B cell (primary cell): ENCODE results near the gene SLC25A20. TPM values are rescaled to one million over a fixed set of nuclear protein-coding genes. Genes with fewer than 3 reads are reported as not detected.

Experiments used
- ATAC-seq: fragments of 200-7000 bp; cut with Tn5 transposase; one replicate; pipeline ENCODE4 v1.10.0; 2021; ENCODE audit warnings: low read depth, mild to moderate bottlenecking, moderate number of reproducible peaks, moderate library complexity
- CTCF ChIA-PET: fragments of 350-600 bp; sonication (Branson Sonifier 250); formaldehyde crosslinking; loops from one replicate; lab custom pipeline; 2021; ENCODE audit warnings: antibody characterized with exemption, inconsistent platforms; lab: Charles Lee
- POLR2A ChIA-PET: fragments of 350-600 bp; sonication (Branson Sonifier 250); formaldehyde crosslinking; loops from one replicate; lab custom pipeline; 2021; ENCODE audit warnings: antibody characterized with exemption; lab: Charles Lee
- DNase-seq: peaks from one replicate; pipeline ENCODE4 v3.0.0; 2013
- H2AFZ ChIP-seq: 2 replicates; pipeline ENCODE4 v1.6.1; 2012; ENCODE audit warnings: mild to moderate bottlenecking, low read depth, low read length; ENCODE audit not compliant: insufficient read depth, poor library complexity, severe bottlenecking
- H3K27ac ChIP-seq, 2 donors: 1 replicate in 1 of 2; 2 replicates in 1 of 2; pipeline ENCODE4 v1.5.1; 2012 to 2013; ENCODE audit warnings: low read length in 2 of 2, mild to moderate bottlenecking in 2 of 2, moderate library complexity in 1 of 2
- H3K27me3 ChIP-seq, 4 experiments: fragments of 200-600 bp in 1 of 4; sonication (generic) in 1 of 4; replicated peaks in 1 of 4; 1 replicate in 2 of 4; 2 replicates in 2 of 4; pipeline versions ENCODE4 v1.6.1 to v1.7.0; 2013 to 2016; ENCODE audit warnings: low read length in 3 of 4, mild to moderate bottlenecking in 2 of 4, mixed read lengths in 1 of 4, moderate library complexity in 1 of 4; ENCODE audit not compliant: insufficient read depth in 4 of 4, control insufficient read depth in 3 of 4; ENCODE audit errors: control extremely low read depth in 1 of 4
- H3K36me3 ChIP-seq, 2 experiments: replicated peaks in 1 of 2; 1 replicate in 1 of 2; 2 replicates in 1 of 2; pipeline versions ENCODE4 v1.6.1 to v1.7.1; 2013; ENCODE audit warnings: low read length in 1 of 2; ENCODE audit not compliant: insufficient read depth in 2 of 2, control insufficient read depth in 1 of 2; ENCODE audit errors: control extremely low read depth in 1 of 2, extremely low read depth in 1 of 2
- H3K4me1 ChIP-seq, 2 donors: fragments of 200-600 bp in 1 of 2; sonication (generic) in 1 of 2; 1 replicate in 1 of 2; 2 replicates in 1 of 2; pipeline versions ENCODE4 v1.5.1 to v1.6.1; 2013 to 2017; ENCODE audit warnings: low read length in 2 of 2; ENCODE audit not compliant: control insufficient read depth in 2 of 2, insufficient read depth in 2 of 2
- H3K4me2 ChIP-seq: replicated peaks from 2 replicates; pipeline ENCODE3; 2012; ENCODE audit warnings: mild to moderate bottlenecking, low read depth, low read length; ENCODE audit not compliant: poor library complexity, severe bottlenecking
- H3K4me3 ChIP-seq, 5 experiments: fragments of 200-600 bp in 1 of 5; sonication (generic) in 1 of 5; 1 replicate in 3 of 5; 2 replicates in 2 of 5; pipeline versions ENCODE4 v1.5.1 to v1.7.0; 2011 to 2016; ENCODE audit warnings: low read length in 4 of 5, mild to moderate bottlenecking in 4 of 5, low read depth in 2 of 5, control low read depth in 1 of 5, moderate library complexity in 1 of 5; ENCODE audit not compliant: insufficient read depth in 1 of 5; ENCODE audit errors: control extremely low read depth in 1 of 5, extremely low read depth in 1 of 5
- H3K79me2 ChIP-seq: fragments of 200-600 bp; sonication (generic); one replicate; pipeline ENCODE4 v1.6.0; 2016; ENCODE audit warnings: low read length; ENCODE audit not compliant: control insufficient read depth, insufficient read depth
- H3K9ac ChIP-seq: fragments of 200-600 bp; sonication (generic); 2 replicates; pipeline ENCODE4 v1.6.1; 2017; ENCODE audit warnings: mild to moderate bottlenecking, low read length, moderate library complexity
- H3K9me3 ChIP-seq, 3 donors: one replicate each; pipeline versions ENCODE4 v1.6.1 to v1.7.1; 2013; ENCODE audit warnings: low read length in 2 of 3; ENCODE audit not compliant: control insufficient read depth in 2 of 3, insufficient read depth in 1 of 3; ENCODE audit errors: control extremely low read depth in 1 of 3
- H4K20me1 ChIP-seq: 2 replicates; pipeline ENCODE4 v1.6.0; 2012; ENCODE audit warnings: mild to moderate bottlenecking, low read length; ENCODE audit not compliant: insufficient read depth, control insufficient read depth, poor library complexity, severe bottlenecking
- H3K27ac Mint-ChIP-seq: one replicate; pipeline ENCODE4 v1.8.0; 2021; ENCODE audit warnings: mixed read lengths
- H3K27me3 Mint-ChIP-seq: one replicate; pipeline ENCODE4 v1.8.0; 2021; ENCODE audit warnings: mixed read lengths
- H3K4me1 Mint-ChIP-seq: one replicate; pipeline ENCODE4 v1.8.0; 2021; ENCODE audit warnings: mixed read lengths
- H3K4me3 Mint-ChIP-seq: one replicate; pipeline ENCODE4 v1.8.0; 2021; ENCODE audit warnings: mixed read lengths
- H3K9me3 Mint-ChIP-seq: one replicate; pipeline ENCODE4 v1.8.0; 2022; ENCODE audit warnings: mixed read lengths; ENCODE audit not compliant: insufficient read depth
- EZH2 ChIP-seq: IDR thresholded peaks from 2 replicates; pipeline ENCODE4 v1.6.1; 2012; ENCODE audit warnings: borderline replicate concordance, low read depth, mild to moderate bottlenecking, moderate library complexity, low read length; ENCODE audit not compliant: insufficient read depth, poor library complexity, severe bottlenecking
- WGBS: methylation state at CpG from one replicate; pipeline ENCODE4 v1.1.5; 2013; ENCODE audit warnings: missing lambda C conversion rate; ENCODE audit not compliant: insufficient coverage; 5-methylcytosine and 5-hydroxymethylcytosine counted together
- intact Hi-C: fragments of 100-400 bp; cut with micrococcal nuclease; formaldehyde crosslinking; loops from one replicate; pipeline ENCODE4 v1.10.0; 2022
- polyA plus RNA-seq: library from polyadenylated mRNA; depleted of rRNA; stranded (reverse); fragments of >200 nt; gene quantifications from 2 replicates; pipeline ENCODE4 v1.2.3, GENCODE V29; 2012
- total RNA-seq, 2 donors: library from RNA; stranded (reverse); fragments of 120-200 nt in 1 of 2; gene quantifications; 1 replicate in 1 of 2; 2 replicates in 1 of 2; pipeline versions ENCODE4 v1.2.3 to v1.2.4, GENCODE V29; 2013 to 2022
- TF ChIP-seq, protein P1 (sequence below): fragments of 200-600 bp; IDR thresholded peaks from one replicate; pipeline ENCODE4 v1.8.0; 2022; ENCODE audit warnings: antibody characterized with exemption, mild to moderate bottlenecking

SLC25A20 gene
- total and polyA plus RNA-seq, 2 donors (not counting 1 experiment from before 2014, with no cell fraction given), result 12.2 to 19.9 TPM

DNA sequence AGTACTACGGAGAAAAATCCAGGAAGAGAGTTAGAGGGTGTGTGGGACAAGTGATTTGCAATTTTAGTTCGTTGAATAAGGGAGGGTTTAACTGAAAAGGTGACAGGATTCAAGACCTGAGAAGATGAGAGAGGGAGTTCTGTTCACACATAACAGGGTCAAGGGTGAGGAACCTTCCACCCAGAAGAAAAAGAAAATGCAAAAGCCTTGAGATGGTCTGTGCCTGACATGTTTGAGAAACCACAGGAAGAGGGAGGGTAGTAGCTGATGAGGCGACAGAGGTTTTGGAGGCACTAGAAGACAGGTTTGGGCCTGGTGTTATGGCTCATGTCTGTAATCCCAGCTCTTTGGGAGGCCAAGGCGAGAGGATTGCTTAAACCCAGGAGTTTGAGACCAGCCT is 591 bp upstream of the SLC25A20 start:
- H3K27me3 ChIP-seq, result no peaks in the 10 kb centered on the region
- peaks cover 27% of the 10 kb centered on the region for H3K79me2 ChIP-seq
- H4K20me1 ChIP-seq, result no peaks in the 10 kb centered on the region
- peak overlapping the region in 1 of 5 experiments; percentile 72 for H3K4me3 ChIP-seq
- peak overlapping the region; percentile 90 for H3K4me2 ChIP-seq
- WGBS, result 61% methylated on average over 4 of the region's 4 CpGs
- peak overlapping the region; percentile 83 for H3K27ac Mint-ChIP-seq
- no peaks in the 10 kb centered on the region for H3K9me3 Mint-ChIP-seq
- peak overlapping the region; percentile 30 to 80 for H3K27ac ChIP-seq
- TF ChIP-seq EZH2, result no peak
- H3K27me3 Mint-ChIP-seq, result no peaks in the 10 kb centered on the region
- ChIA-PET CTCF (interaction anchor here (0.9 kb wide), 1 partner anchor 16 kb away, joined by 3 read pairs; no protein-coding TSS in a partner anchor), POLR2A (interaction anchor here (0.5 to 3.0 kb wide), 5 partner anchors 9 to 423 kb away, joined by 3 to 21 read pairs (median 4); partner anchors contain the start of genes ARIH2 and PRKAR2A)
- H3K4me1 Mint-ChIP-seq, result peaks cover 37% of the 10 kb centered on the region
- H3K36me3 ChIP-seq, result no peaks in the 10 kb centered on the region
- intact Hi-C loops, result loop anchor here (2.0 kb wide), 1 partner anchor 572 kb away; the partner anchor contains the start of gene DAG1
- peak overlapping the region; percentile 95 for H3K4me3 Mint-ChIP-seq
- ATAC-seq (no peak), DNase-seq (peak; percentile 29)
- H2AFZ ChIP-seq, result peak overlapping the region; percentile 99
- H3K9me3 ChIP-seq, result no peaks in the 10 kb centered on the region
- H3K9ac ChIP-seq, result peak overlapping the region; percentile 82
- H3K4me1 ChIP-seq, result peaks cover 29 to 36% of the 10 kb centered on the region in 2 donors

DNA sequence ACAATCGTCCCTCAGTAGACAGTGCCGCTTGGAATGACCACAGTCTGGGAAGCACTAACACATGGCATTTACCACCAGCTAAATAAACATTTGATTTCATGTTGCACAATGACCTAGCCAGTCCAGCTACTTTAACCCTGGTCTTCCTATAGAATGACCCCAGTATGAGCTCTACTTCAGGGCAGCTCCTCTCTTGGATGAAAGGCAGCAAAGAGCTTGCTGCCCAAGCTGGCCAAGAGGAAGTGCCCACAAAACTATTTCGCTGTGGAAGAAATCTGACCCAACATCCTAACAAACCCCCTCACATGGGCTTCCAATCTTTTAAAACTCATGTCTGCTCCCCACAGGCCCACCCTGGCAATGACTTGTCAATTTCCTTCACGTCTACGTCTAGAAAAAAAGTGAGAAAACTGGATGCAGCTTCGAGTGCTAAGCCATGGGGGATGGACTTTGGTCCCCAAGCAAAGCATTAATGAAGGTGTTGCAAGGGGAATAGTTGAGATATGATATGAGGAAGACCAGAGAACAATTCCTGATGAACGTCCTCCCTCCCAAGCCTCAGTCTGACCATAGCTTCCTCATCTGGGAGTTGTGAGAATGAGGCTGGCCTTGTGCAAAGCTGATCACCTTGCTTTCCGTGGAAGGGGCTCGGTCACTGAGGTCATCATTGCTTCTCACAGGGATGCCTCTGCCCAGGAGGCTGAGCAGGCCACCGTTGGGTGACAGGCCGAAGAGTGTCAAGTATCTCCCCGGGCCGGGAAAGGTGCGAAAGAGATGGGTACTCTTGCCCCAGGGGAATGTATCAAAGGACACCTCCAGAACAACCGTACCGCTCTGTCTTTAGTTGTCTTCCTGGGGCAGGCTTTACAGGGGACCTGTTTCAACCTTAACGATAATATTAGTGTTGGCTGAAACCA is 964 bp downstream of the SLC25A20 start:
- Histone ChIP-seq H4K20me1 (no peaks in the 10 kb centered on the region), H3K9ac (peak overlapping the region; percentile 82), H3K79me2 (peaks cover 33% of the 10 kb centered on the region), H3K27ac (peak overlapping the region; percentile 30 to 80), H3K4me3 (peak overlapping the region; percentile 24 to 86 (median 73)), H3K27me3 (no peaks in the 10 kb centered on the region), H3K4me1 (peaks cover 17 to 20% of the 10 kb centered on the region in 2 donors), H3K36me3 (no peaks in the 10 kb centered on the region), H3K4me2 (peak overlapping the region; percentile 90), H2AFZ (peak overlapping the region; percentile 99), H3K9me3 (no peaks in the 10 kb centered on the region)
- H3K4me1 Mint-ChIP-seq, result peaks cover 29% of the 10 kb centered on the region
- intact Hi-C loops, result loop anchor here (1.0 to 2.0 kb wide), 3 partner anchors 21 to 573 kb away; partner anchors contain the start of genes ARIH2, DAG1 and PRKAR2A
- ATAC-seq (no peak), DNase-seq (no peak)
- ChIA-PET CTCF (interaction anchor here (0.5 to 1.5 kb wide), 9 partner anchors 13 to 158 kb away, joined by 3 to 8 read pairs (median 3); partner anchors contain the start of genes ARIH2, NDUFAF3 and PRKAR2A), POLR2A (interaction anchor here (0.5 to 3.0 kb wide), 3 partner anchors 21 to 1109 kb away, joined by 3 to 21 read pairs (median 4); partner anchors contain the start of genes ARIH2 and PRKAR2A)
- H3K27ac Mint-ChIP-seq, result peak overlapping the region; percentile 83
- no peaks in the 10 kb centered on the region for H3K9me3 Mint-ChIP-seq
- TF ChIP-seq, protein P1, sequence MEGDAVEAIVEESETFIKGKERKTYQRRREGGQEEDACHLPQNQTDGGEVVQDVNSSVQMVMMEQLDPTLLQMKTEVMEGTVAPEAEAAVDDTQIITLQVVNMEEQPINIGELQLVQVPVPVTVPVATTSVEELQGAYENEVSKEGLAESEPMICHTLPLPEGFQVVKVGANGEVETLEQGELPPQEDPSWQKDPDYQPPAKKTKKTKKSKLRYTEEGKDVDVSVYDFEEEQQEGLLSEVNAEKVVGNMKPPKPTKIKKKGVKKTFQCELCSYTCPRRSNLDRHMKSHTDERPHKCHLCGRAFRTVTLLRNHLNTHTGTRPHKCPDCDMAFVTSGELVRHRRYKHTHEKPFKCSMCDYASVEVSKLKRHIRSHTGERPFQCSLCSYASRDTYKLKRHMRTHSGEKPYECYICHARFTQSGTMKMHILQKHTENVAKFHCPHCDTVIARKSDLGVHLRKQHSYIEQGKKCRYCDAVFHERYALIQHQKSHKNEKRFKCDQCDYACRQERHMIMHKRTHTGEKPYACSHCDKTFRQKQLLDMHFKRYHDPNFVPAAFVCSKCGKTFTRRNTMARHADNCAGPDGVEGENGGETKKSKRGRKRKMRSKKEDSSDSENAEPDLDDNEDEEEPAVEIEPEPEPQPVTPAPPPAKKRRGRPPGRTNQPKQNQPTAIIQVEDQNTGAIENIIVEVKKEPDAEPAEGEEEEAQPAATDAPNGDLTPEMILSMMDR, result no peak
- TF ChIP-seq EZH2, result no peak
- WGBS, result 50% methylated on average over 11 of the region's 17 CpGs
- H3K27me3 Mint-ChIP-seq, result no peaks in the 10 kb centered on the region
- peak overlapping the region; percentile 95 for H3K4me3 Mint-ChIP-seq
